GM18507 (cell line): ENCODE data around the gene H6PD.

Experiments
- DNase-seq: peaks from one replicate; pipeline ENCODE4 v3.0.0; 2011; ENCODE audit warnings: low read depth; ENCODE audit not compliant: insufficient read length; ENCODE audit errors: extremely low spot score
- FAIRE-seq: peaks from 2 replicates; lab custom pipeline; 2011; peaks lifted over from hg19 to GRCh38; lab: Jason Lieb, UNC

H6PD gene

DNA sequence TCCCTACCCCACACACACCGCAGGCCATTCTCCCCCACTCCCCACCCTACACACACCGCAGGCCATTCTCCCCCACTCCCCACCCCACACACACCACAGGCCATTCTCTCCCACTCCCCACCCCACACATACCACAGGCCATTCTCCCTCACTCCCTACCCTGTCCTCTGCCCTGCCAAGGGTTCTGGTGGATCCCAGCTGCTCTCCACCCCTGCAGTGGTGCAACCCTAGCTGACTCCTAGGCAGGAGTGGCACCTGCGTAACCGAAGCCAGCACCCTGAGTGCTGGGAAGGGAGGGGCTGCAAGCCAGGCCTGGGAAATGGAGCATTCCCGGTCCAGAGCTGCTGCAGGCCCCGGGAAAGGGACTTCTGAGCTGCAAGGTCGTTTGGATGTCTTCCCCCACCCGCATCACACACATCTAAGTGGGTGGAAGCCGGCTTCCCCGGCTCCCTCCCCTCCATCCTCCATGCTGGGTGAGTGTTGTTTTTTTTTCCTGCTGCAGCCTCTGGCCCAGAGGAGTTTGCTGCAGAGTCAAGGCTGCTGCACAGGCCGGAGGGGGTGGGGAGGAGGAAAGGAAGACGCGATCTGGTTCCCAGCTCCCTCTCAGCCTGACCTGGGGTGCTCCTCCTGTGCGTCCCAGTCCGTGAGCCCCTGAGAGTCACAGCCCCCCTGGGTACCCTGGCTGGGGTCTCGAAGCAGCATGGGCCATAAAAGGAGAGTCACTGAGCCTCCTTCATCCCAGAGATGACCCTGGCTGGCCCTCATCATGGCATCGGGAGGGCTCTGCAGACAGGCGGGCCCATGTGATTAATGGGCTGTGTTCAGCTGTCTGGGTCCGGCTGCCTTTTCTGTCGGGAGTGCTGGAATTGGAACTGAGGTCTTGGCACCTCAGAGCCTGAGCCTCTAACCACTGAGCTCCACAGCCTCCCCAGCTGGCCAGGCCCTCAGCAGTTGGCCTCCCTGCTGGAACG lies 16.1 kb downstream of the H6PD start:
- FAIRE-seq, result no peak
- no peak for DNase-seq

DNA sequence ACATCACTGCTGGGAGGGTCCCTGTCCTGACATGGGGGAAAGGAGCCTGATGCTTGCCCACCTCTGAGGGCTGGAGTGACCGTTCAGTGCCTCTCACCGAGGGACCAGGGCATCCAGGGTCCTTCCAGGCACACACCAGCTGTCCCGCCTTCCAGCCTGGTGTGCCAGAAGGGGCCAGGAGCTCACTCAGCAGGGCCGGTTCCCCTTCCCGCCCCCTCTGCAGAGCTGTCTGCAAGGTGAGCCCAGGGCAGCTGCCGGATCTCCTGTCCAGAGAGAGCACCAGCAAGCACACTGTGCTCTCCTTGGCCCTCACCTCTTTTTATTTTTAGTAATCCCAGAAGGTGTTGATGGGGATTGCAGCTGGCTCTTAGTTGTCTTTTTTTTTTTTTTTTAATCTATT lies 16.9 kb downstream of the H6PD start:
- no peak for DNase-seq
- FAIRE-seq, result no peak

DNA sequence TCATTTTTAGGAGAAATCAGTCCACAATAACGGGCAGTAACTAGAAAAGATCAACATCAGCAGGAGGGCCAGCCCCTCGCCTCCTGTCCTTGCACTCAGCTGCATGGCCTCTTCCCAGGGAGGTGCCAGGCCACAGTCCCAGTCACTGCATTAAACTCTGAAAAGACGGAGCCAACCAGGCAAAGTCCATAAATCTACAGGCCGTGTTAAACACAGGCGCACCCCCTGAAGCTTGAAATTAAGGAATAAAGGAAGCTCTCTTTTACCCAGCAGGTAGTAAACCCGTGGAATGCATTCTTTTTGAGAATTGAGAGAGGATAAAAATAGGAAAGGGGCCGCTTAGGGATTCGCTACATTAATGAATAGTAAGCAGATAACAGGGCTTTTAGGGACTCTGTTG lies 18.4 kb downstream of the H6PD start:
- DNase-seq, result no peak
- no peak for FAIRE-seq

DNA sequence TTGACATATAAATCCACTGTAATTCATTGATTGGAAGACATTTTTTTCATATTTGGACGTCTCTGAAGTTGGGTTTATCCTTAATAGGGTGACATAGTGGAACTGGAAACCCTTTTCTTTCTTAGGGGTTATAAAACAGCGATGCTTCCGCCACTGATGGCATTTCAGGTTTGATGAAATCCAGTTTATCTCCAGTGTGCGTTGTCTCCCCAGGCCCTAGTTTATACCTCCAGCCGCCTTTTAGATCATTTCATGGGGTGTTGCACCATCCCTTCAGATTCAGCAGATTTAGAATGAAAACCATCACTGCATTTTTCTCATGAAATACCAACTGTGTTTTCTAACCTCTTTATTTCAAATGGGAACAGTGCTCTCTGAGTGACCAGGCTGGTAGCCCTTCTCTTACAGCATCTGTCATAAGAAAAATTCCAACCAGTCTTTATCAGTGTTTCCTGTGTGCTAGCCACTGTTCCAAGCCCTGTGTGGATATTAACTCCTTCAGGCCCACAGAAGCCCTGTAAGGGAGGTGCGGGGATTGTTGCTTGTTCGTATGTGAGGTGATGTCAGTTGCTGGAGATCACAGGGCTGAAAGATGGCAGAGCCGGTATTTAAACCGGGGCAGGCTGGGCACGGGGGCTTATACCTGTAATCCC lies 19.0 kb downstream of the H6PD start:
- DNase-seq (no peak), FAIRE-seq (no peak)

DNA sequence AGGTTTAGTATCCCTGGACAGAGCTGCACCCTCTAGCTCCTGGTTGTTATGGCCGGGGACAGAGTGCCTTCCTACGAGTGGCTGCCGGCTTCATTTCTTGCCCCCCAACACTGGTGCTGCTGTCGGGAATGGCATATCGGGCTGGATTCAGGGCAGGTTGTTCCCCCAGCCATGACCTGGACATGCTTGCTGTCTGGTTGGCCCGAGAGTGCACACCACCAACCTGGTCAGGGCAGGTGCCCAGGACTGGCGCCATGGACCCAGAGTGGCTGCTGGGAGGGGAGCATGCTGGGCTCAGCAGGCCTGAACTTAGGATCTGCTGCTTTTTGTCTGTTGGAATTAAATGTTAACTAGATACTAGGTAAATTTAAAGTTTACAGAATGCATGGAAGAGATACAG lies 21.8 kb downstream of the H6PD start:
- FAIRE-seq (no peak), DNase-seq (no peak)

DNA sequence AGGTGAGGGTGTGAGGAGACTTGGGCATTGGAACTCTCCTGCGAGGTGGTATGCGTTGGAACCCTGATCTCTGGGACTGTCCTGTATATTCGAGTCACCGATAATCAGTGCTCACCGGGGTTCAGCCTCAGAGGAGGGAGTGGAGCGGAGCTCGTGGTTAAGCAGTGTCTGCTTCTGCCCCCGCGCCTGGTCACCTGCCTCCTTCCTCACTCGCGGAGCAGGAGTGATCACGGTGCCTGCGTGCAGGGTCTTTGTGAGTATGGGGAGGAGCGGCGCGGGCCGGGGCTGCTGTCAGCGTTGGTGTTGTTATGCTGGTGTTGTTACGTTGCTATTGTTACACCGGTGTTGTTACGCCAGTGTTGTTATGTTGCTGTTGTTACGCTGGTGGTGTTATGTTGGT lies 23.3 kb downstream of the H6PD start:
- no peak for FAIRE-seq

DNA sequence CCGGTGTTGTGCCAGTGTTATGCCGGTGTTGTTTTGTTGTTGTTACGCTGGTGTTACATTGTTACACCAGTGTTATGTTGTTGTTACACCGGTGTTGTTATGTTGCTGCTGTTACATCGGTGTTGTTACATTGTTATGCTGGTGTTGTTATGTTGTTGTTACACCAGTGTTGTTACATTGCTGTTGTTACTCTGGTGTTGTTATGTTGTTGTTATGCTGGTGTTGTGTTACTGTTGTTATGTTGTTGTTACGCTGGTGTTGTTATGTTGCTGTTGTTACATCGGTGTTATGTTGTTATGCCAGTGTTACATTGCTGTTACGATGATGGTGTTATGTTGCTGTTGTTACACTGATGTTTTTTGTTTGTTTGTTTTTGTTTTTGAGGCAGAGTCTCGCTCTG lies 24.1 kb downstream of the H6PD start:
- DNase-seq, result no peak
- FAIRE-seq, result no peak

More for the DNA sequence above, 23.3 kb downstream of the H6PD start:
- no peak for DNase-seq

DNA sequence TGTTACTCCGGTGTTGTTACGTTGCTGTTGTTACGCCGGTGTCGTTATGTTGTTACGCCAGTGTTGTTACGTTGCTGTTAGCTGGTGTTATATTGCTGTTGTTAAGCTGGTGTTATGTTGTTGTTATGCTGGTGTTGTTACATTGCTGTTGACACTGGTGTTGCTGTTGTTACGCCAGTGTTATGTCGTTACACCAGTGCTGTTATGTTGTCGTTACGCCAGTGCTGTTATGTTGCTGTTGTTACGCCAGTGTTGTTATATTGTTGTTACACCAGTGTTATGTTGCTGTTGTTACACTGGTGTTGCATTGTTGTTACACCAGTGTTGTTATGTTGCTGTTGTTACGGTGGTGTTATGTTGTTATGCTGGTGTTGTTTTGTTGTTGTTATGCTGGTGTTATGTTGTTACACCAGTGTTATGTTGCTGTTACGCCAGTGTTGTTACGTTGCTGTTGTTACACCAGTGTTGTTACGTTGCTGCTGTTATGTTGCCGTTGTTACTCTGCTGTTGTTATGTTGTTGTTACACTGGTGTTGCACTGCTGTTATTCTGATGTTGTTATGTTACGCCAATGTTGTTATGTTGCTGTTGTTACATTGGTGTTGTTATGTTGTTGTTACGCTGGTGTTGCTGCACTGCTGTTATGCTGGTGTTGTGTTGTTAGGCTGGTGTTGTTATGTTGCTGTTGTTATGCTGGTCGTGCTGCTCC lies 25.6 kb downstream of the H6PD start:
- FAIRE-seq, result no peak

DNA sequence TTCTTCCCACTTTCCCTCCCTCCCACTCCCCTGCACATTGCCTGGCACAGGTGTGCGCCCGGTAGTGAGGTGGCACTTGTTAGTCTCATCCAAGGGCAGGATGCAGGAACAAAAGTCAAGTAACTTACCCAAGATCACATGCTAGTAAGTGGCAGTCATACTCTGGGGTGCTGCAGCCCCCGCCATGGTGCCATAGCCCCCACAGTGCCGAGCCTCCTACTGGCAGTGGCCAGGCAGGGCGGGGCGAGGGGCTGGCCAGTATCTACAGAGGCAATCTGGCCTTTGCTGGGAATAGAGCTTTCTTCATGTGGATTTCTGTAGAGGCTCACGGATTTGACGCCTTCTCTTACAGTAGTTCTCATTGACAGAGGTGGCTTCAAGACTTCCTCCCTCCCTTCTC lies 26.9 kb downstream of the H6PD start:
- FAIRE-seq (no peak), DNase-seq (no peak)

More for the DNA sequence above, 25.6 kb downstream of the H6PD start:
- DNase-seq, result no peak

DNA sequence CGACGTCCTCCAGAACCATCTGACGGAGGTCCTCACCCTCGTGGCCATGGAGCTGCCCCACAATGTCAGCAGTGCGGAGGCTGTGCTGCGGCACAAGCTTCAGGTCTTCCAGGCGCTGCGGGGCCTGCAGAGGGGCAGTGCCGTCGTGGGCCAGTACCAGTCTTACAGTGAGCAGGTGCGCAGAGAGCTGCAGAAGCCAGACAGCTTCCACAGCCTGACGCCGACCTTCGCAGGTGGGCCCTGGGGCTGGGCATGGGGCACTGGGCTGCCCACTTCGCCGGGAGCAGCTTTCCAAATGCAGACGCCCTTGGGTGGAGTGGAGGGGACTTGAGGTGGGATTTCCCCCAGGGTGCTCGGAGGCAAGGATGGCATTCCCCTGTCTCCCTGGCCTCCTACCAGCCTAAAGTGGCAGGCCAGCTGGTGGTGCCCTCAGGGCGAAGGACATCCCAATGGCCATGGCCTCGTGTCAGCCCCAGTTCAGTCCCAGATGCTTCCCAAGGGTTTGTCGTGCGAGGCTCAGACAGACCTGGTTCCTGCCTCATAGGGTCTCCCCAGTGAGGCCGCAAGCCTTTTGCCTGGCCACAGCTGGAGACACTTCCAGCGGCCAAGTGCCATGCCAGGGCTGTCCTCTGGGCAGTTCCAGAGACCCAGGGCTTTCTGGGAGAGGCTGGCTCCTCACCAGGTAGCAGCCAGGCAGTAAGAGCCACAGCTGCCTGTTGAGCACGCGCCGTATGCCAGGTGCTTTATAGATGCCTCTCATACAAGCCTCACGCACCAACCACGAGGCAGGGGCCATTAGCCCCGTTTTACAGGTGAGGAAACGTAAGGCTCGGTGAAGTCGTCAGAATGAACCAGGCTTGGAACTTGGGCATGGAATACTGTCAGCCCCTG lies 27.8 kb downstream of the H6PD start:
- DNase-seq (no peak), FAIRE-seq (no peak)

DNA sequence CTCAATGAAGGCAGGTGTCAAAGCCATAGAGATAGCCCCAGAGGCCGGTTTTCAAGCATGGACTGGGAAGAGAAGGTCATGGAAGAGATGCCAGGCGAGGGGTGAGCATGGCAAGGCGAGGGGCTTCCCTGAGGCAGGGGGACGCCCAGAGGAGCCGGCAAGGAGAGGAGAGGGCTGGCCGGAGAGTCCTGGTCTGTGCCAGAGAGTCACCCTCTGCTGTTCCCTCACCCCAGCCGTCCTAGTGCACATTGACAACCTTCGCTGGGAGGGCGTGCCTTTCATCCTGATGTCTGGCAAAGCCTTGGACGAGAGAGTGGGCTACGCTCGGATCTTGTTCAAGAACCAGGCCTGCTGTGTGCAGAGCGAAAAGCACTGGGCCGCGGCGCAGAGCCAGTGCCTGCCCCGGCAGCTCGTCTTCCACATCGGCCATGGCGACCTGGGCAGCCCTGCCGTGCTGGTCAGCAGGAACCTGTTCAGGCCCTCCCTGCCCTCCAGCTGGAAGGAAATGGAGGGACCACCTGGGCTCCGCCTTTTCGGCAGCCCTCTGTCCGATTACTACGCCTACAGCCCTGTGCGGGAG lies 28.8 kb downstream of the H6PD start:
- FAIRE-seq (no peak), DNase-seq (no peak)

DNA sequence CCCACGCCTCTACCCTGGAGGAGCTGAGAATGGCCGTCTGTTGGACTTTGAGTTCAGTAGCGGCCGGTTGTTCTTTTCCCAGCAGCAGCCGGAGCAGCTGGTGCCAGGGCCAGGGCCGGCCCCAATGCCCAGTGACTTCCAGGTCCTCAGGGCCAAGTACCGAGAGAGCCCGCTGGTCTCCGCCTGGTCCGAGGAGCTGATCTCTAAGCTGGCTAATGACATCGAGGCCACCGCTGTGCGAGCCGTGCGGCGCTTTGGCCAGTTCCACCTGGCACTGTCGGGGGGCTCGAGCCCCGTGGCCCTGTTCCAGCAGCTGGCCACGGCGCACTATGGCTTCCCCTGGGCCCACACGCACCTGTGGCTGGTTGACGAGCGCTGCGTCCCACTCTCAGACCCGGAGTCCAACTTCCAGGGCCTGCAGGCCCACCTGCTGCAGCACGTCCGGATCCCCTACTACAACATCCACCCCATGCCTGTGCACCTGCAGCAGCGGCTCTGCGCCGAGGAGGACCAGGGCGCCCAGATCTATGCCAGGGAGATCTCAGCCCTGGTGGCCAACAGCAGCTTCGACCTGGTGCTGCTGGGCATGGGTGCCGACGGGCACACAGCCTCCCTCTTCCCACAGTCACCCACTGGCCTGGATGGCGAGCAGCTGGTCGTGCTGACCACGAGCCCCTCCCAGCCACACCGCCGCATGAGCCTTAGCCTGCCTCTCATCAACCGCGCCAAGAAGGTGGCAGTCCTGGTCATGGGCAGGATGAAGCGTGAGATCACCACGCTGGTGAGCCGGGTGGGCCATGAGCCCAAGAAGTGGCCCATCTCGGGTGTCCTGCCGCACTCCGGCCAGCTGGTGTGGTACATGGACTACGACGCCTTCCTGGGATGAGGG lies 29.7 kb downstream of the H6PD start:
- FAIRE-seq, result no peak
- DNase-seq, result no peak

DNA sequence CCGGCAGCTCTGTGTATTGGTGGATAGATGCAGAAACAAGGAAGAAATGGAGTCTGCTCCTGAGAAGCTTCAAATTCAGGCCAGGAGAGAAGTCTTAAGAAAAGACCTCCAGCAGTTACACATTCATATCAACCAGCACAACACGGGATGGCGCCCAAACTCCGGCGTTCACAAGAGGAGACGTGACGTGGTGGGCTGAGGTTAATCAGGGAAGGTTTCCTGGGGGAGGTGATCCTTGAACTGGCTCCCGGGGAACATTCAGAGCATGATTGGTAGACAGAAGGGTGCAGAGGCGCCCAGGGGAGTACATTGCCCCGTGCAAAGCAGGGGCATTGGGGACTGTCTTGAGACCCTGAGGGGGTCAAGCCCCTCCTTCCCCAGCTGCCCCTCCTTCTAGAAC lies 30.5 kb downstream of the H6PD start:
- FAIRE-seq, result no peak

DNA sequence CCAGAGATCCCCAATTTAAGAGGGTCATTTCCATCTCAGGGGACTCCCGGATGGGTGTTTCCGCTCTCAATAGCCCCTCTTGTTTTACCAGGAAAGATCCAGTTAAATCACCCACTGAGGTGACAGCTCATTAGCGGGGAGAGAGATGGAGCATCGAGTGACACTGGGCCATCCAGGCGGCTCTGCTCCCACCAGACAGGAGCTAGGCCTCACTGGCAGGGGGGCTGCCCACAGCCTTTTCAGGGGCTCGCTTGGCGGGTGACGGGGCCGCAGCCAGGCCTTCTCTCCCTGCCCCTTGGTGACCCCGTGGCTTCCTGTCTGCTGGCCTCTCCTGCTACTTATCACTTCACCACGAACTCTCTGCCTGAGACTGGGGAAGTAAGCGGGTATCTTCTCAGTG lies 31.4 kb downstream of the H6PD start:
- no peak for FAIRE-seq

More for the DNA sequence above, 30.5 kb downstream of the H6PD start:
- no peak for DNase-seq

DNA sequence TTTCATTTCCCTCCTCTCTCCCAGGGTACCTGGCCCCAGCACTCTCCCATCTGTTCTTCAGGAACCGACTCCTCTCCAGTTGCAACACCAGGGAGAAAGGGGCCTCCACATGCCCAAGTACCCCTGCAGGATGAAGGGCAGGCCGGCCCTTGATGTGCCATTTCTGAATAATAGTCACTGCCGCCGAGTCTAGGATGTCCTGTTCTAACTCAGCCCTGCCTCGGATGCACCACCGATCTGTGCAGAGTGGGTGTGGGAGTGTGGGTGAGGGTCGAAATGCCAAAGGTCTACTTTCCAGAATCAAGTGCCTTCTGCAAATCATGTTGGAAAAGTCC lies 32.7 kb downstream of the H6PD start:
- no peak for DNase-seq
- no peak for FAIRE-seq

More for the DNA sequence above, 31.4 kb downstream of the H6PD start:
- DNase-seq, result no peak

DNA sequence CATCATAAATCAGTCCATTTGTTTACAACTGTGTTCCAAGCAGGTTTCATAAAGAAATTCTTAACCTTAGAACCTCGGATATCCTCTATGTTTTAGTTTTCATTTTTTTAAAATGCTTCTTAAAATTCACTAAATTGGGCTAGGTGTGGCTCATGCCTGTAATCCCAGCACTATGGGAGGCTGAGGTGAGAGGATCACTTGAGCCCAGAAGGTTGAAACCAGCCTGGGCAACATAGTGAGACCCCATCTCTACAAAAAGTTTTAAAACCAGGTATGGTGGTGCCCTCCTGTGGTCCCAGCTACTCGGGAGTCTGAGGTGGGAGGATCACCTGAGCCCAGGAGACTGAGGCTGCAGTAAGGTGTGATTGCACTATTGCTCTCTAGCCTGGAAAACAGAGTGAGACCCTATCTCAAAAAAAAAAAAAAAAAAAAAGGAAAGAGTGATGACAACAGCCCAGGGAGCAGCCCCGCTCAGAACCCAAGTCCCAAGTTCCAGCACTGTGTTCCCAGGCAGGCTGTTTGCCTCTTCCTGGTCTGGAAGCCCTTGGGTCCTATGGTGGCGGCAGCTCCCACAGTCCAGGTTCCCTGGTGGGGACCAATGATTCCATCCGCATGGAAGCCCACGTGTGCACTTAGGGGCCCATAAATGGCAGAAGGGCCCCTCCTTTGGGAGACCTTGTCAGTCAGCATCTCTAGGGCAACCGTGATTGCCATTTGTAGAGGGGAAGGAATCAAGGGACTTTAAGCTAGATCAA lies 33.4 kb downstream of the H6PD start:
- FAIRE-seq, result no peak
- DNase-seq, result no peak

DNA sequence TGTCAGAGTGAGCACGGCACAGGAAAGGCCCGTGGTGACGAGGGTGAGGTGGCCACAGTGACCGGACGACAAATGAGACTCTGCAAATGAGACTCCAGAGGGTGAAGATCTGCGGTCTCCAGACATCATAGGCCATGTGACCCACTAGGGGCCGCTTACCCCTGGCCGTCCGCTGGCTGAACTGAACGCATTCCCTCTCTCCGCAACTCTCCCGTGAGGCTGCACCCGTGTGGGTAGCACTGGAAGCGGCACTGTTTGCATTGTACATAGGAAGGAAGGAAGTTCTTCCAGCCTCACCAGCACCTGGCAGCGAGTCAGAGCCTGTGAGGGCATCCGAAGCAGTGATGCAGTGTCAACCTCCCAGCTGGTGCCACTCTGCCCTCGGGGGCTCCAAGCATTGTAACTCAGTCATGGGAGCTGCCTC lies 34.5 kb downstream of the H6PD start:
- FAIRE-seq, result no peak

More for the DNA sequence above, 34.5 kb downstream of the H6PD start:
- no peak for DNase-seq
